PC-9 (cell line): Measurements from ENCODE around the gene CFAP65.

ENCODE experiments used
- CTCF ChIP-seq: fragments of 200-600 bp; sonication (generic); conservative IDR thresholded peaks from 2 replicates; pipeline ENCODE4 v1.6.1; 2017; ENCODE audit warnings: mixed run types, antibody characterized with exemption, mild to moderate bottlenecking, moderate library complexity
- EZH2 ChIP-seq: fragments of 200-600 bp; sonication (generic); IDR thresholded peaks from 2 replicates; pipeline ENCODE4 v1.8.0; 2017; ENCODE audit warnings: antibody characterized with exemption, low read depth

- no peak for TF ChIP-seq CTCF
- TF ChIP-seq EZH2, result no peak
These were observed 48.0 kb upstream of the CFAP65 start for GRCh38 chr2:219089330-219089729.
